ENCODE data around the gene TSNAX. TPM values are rescaled to one million over a fixed set of nuclear protein-coding genes. Genes with fewer than 3 reads are reported as not detected.
A peak's percentile ranks its signal among the peaks of the same experiment; 100 is the strongest.

The TSNAX gene
- total and polyA plus RNA-seq, 9 of the 15 experiments (the other 6 are each of a cell fraction or from before 2014, with no cell fraction given), result 33.8 to 102 (median 61.2) TPM

GRCh38 chr1:231549733-231550447, 21.4 kb downstream of the TSNAX start (continued):
- TF ChIP-seq ARID1B (IDR thresholded peaks at IDR 0.05) (no peak), ETV5 (CRISPR knock-in tag; IDR thresholded peaks at IDR 0.05; ENCODE audit: low read depth) (no peak), RCOR1 (IDR thresholded peaks at IDR 0.05; ENCODE audit: borderline replicate concordance in 1 of 2, low read depth in 2 of 2, low read length in 2 of 2) (0 out of 4 replicates have a peak, but pooled peaks of 1 of the 2 experiments have one; percentile 4), POU5F1 (IDR thresholded peaks at IDR 0.05; ENCODE audit: borderline replicate concordance, low read depth, low read length, partially characterized antibody) (no peak), CAMTA2 (CRISPR knock-in tag; conservative IDR thresholded peaks at IDR 0.05) (no peak), CBX5 (IDR thresholded peaks at IDR 0.05; ENCODE audit: borderline replicate concordance, low read depth) (no peak), TCF7L2 (IDR thresholded peaks at IDR 0.05; ENCODE audit: low read depth, low read length) (no peak), BHLHE40 (IDR thresholded peaks at IDR 0.05; ENCODE audit: low read length) (0 out of 2 replicates have a peak, but pooled peaks have one; percentile 30), PCBP2 (IDR thresholded peaks at IDR 0.05; ENCODE audit: low read depth, low read length, poor library complexity, severe bottlenecking) (no peak), POLR2B (IDR thresholded peaks at IDR 0.05; ENCODE audit: low read depth, partially characterized antibody) (no peak), KDM4B (IDR thresholded peaks at IDR 0.05; ENCODE audit: borderline replicate concordance in 2 of 2, low read depth in 1 of 2) (no peak), GATA2 (CRISPR knock-in tag; IDR thresholded peaks at IDR 0.05) (0 out of 2 replicates have a peak, but pooled peaks have one; percentile 10), CSDE1 (IDR thresholded peaks at IDR 0.05) (no peak), CBFB (CRISPR knock-in tag; IDR thresholded peaks at IDR 0.05) (no peak), HOMEZ (CRISPR knock-in tag; IDR thresholded peaks at IDR 0.05) (no peak), ARHGAP35 (IDR thresholded peaks at IDR 0.05; ENCODE audit: partially characterized antibody) (no peak), MXI1 (IDR thresholded peaks at IDR 0.05; ENCODE audit: low read depth, low read length) (no peak), RB1 (IDR thresholded peaks at IDR 0.05; ENCODE audit: low read depth) (no peak), HCFC1 (IDR thresholded peaks at IDR 0.05; ENCODE audit: low read depth, low read length) (no peak), XRCC5 (IDR thresholded peaks at IDR 0.05; ENCODE audit: low read depth, low read length) (no peak), MAFG (tag; conservative IDR thresholded peaks at IDR 0.05) (no peak), CHD1 (IDR thresholded peaks at IDR 0.05; ENCODE audit: low read length) (no peak)
- TF ChIP-seq, protein P1, sequence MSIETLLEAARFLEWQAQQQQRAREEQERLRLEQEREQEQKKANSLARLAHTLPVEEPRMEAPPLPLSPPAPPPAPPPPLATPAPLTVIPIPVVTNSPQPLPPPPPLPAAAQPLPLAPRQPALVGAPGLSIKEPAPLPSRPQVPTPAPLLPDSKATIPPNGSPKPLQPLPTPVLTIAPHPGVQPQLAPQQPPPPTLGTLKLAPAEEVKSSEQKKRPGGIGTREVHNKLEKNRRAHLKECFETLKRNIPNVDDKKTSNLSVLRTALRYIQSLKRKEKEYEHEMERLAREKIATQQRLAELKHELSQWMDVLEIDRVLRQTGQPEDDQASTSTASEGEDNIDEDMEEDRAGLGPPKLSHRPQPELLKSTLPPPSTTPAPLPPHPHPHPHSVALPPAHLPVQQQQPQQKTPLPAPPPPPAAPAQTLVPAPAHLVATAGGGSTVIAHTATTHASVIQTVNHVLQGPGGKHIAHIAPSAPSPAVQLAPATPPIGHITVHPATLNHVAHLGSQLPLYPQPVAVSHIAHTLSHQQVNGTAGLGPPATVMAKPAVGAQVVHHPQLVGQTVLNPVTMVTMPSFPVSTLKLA (conservative IDR thresholded peaks at IDR 0.05), result peak in 1 of 2 experiments; percentile 40; a peak in 1 of 4 replicates
- TF ChIP-seq, protein P2, sequence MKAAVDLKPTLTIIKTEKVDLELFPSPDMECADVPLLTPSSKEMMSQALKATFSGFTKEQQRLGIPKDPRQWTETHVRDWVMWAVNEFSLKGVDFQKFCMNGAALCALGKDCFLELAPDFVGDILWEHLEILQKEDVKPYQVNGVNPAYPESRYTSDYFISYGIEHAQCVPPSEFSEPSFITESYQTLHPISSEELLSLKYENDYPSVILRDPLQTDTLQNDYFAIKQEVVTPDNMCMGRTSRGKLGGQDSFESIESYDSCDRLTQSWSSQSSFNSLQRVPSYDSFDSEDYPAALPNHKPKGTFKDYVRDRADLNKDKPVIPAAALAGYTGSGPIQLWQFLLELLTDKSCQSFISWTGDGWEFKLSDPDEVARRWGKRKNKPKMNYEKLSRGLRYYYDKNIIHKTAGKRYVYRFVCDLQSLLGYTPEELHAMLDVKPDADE (conservative IDR thresholded peaks at IDR 0.05; ENCODE audit: control insufficient read depth, low read depth, low read length), result no peak
- TF ChIP-seq, protein P3, sequence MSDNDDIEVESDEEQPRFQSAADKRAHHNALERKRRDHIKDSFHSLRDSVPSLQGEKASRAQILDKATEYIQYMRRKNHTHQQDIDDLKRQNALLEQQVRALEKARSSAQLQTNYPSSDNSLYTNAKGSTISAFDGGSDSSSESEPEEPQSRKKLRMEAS (CRISPR knock-in tag; IDR thresholded peaks at IDR 0.05), result no peak
